ENCODE results near the gene SERPINE2. TPM values are rescaled to one million over a fixed set of nuclear protein-coding genes. Genes with fewer than 3 reads are reported as not detected.

The SERPINE2 gene
- total RNA-seq, 1 donor from 2014 or later: 25.1 TPM

GRCh38 chr2:223950448-223951347, 88.4 kb downstream of the SERPINE2 start:
- Mint-ChIP-seq H3K27ac (no peak overlapping the region), H3K27me3 (no peaks in the 10 kb centered on the region), H3K4me1 (ENCODE audit: low read depth) (peaks cover 9% of the 10 kb centered on the region), H3K4me3 (ENCODE audit: low read depth) (no peak overlapping the region), H3K36me3 (ENCODE audit: insufficient read depth) (no peaks in the 10 kb centered on the region), H3K9me3 (ENCODE audit: low read depth) (no peaks in the 10 kb centered on the region)
- TF ChIP-seq, protein P1, sequence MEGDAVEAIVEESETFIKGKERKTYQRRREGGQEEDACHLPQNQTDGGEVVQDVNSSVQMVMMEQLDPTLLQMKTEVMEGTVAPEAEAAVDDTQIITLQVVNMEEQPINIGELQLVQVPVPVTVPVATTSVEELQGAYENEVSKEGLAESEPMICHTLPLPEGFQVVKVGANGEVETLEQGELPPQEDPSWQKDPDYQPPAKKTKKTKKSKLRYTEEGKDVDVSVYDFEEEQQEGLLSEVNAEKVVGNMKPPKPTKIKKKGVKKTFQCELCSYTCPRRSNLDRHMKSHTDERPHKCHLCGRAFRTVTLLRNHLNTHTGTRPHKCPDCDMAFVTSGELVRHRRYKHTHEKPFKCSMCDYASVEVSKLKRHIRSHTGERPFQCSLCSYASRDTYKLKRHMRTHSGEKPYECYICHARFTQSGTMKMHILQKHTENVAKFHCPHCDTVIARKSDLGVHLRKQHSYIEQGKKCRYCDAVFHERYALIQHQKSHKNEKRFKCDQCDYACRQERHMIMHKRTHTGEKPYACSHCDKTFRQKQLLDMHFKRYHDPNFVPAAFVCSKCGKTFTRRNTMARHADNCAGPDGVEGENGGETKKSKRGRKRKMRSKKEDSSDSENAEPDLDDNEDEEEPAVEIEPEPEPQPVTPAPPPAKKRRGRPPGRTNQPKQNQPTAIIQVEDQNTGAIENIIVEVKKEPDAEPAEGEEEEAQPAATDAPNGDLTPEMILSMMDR (IDR thresholded peaks at IDR 0.05; ENCODE audit: unreplicated experiment): no peak
- DNase-seq (ENCODE audit: low spot score, unreplicated experiment): no peak

DNA sequence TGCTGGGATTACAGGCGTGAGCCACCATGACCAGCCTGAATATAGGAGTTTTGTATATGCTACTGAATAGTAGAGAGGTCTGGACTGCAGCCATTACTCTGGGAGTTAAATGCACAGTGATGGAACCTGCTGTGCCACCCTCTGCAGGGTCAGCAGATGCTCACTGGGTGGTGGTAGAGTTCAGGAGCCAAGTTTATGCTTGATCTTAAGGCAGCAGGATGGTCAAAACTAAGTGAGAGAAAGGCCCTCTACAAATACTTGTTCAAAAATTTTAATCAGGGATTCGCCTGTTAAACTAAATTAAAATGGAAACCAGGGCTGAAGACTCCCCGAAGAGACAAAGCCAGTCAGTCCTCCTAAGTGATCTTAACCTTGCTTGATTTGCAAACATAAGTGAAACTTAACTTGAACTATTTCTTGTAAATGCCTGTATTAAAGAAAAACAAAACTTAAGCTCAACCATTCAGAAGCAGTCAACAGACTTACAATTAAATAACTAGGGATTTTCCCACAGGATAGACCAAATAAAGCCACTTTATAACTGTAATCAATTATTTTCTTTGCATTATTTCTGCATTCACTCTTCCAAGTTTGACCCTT, 89.7 kb downstream of the SERPINE2 start:
- H3K27me3 Mint-ChIP-seq: no peaks in the 10 kb centered on the region
- no peaks in the 10 kb centered on the region for H3K36me3 Mint-ChIP-seq (ENCODE audit: insufficient read depth)
- no peak overlapping the region for H3K4me3 Mint-ChIP-seq (ENCODE audit: low read depth)
- TF ChIP-seq, protein P1 (IDR thresholded peaks at IDR 0.05; ENCODE audit: unreplicated experiment): no peak
- peaks cover 10% of the 10 kb centered on the region for H3K4me1 Mint-ChIP-seq (ENCODE audit: low read depth)
- no peak overlapping the region for H3K27ac Mint-ChIP-seq
- DNase-seq (ENCODE audit: low spot score, unreplicated experiment): no peak
- H3K9me3 Mint-ChIP-seq (ENCODE audit: low read depth): no peaks in the 10 kb centered on the region

DNA sequence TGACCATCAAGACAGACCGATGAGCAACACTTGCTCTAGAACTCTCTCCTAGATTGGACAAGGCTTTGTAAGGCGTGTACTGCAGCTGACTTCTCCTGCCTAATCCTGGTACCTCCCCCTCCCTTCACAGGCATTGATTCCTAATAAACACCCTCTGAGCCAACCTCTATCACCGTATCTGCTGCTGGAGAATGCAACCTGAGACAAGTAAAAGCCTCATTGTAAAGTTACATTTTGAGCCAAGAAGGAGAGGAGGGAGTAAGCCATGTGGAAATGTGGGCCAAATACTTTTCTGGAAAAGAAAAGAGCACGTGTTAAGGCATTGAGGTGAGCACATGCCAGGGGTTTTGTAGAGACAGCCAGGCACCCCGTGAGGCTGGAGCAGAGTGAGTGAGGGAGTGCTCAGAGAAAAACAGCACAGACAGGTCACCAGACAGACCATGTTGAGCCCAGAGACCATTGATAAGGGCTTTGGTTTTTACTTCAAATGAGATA, 91.3 kb downstream of the SERPINE2 start:
- Mint-ChIP-seq H3K27me3 (no peaks in the 10 kb centered on the region), H3K4me3 (ENCODE audit: low read depth) (no peak overlapping the region), H3K36me3 (ENCODE audit: insufficient read depth) (peaks cover 2% of the 10 kb centered on the region), H3K9me3 (ENCODE audit: low read depth) (no peaks in the 10 kb centered on the region), H3K4me1 (ENCODE audit: low read depth) (peaks cover 19% of the 10 kb centered on the region), H3K27ac (peak overlapping the region; percentile 17)
- no peak for DNase-seq (ENCODE audit: low spot score, unreplicated experiment)
- TF ChIP-seq, protein P1 (IDR thresholded peaks at IDR 0.05; ENCODE audit: unreplicated experiment): no peak

DNA sequence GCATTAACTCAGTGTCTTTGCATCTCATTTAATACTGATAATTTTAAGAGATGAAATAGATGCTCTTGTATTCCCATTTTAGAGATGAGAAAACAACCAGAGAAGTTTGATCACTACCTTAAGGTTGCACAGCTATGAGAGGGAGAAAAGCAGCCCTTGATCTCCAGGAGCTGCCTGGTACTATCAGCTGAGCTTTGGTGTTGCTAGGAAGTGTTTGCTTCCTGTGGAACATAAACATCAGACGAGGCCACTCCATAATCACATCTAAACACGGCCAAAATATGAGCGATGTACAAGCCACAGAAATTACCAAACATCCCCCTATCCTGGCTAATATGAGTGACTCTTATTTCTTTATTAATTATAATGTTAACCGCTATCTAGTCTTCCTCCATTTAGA, 93.3 kb downstream of the SERPINE2 start:
- Mint-ChIP-seq H3K9me3 (ENCODE audit: low read depth) (peaks cover 3% of the 10 kb centered on the region), H3K4me3 (ENCODE audit: low read depth) (peak overlapping the region; percentile 47), H3K36me3 (ENCODE audit: insufficient read depth) (peaks cover 7% of the 10 kb centered on the region), H3K27ac (no peak overlapping the region), H3K4me1 (ENCODE audit: low read depth) (peaks cover 26% of the 10 kb centered on the region), H3K27me3 (no peaks in the 10 kb centered on the region)
- no peak for DNase-seq (ENCODE audit: low spot score, unreplicated experiment)
- TF ChIP-seq, protein P1 (IDR thresholded peaks at IDR 0.05; ENCODE audit: unreplicated experiment): no peak

DNA sequence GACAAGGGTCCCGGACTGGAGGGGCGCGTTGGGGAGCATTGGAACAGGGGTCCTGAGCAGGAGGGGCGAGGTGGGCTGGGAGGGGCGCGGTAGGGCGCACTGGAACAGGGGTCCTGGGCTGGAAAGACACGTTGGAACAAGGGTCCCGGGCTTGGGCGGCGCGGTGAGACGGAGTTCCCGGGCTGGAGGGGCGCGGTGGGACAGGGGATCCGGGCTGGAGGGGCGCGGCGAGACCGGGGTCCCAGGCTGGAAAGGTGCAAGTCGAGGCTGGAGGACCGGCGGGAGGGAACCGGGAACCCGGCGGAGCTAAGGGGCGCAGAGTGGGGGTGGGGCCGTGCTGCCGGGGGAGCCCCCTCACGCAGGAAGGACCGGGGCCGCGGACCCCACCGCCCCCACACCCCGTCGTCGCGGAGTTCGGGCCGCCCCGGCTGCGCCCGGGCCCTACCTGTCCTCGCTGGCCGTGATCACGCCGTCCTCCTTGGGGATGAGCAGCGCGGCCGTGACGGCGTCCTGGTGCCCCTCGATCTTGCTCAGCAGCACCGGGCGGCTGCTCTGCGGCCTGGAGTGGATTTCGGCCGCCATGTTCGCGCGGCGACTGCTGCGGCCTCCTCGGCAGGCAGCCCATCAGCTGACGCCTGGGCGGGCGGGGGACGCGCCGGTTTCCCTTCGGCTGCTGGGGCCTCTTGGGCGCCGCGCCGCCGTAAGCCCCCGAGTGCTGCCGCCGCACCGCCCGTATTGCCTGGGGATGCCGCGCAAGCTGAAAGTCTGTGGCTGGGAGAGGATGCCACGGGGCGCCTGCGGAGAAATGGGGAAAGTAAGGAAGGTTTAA, 94.2 kb downstream of the SERPINE2 start, which contains the start of gene WDFY1:
WDFY1 (minus strand) TSS at position 633 of the 829 bp plus-strand sequence; CDS start at position 582, 51 bp downstream.
- no peaks in the 10 kb centered on the region for H3K27me3 Mint-ChIP-seq
- H3K4me3 Mint-ChIP-seq (ENCODE audit: low read depth): peak within 1 kb of the TSS; percentile 95
- peak within 1 kb of the TSS; percentile 93 for H3K27ac Mint-ChIP-seq
- H3K36me3 Mint-ChIP-seq (ENCODE audit: insufficient read depth): peaks cover 7% of the 10 kb centered on the region
- DNase-seq (ENCODE audit: low spot score, unreplicated experiment): peak; percentile 75
- peaks cover 26% of the 10 kb centered on the region for H3K4me1 Mint-ChIP-seq (ENCODE audit: low read depth)
- peaks cover 3% of the 10 kb centered on the region for H3K9me3 Mint-ChIP-seq (ENCODE audit: low read depth)
- TF ChIP-seq, protein P1 (IDR thresholded peaks at IDR 0.05; ENCODE audit: unreplicated experiment): no peak
